Left ventricle myocardium inferior (tissue), 1 donor: ENCODE data around the gene GRK7. TPM values are rescaled to one million over a fixed set of nuclear protein-coding genes. Genes with fewer than 3 reads are reported as not detected.

ENCODE experiments used
- DNase-seq: peaks from one replicate; pipeline ENCODE4 v3.0.0-alpha.2; 2020
- H3K27ac ChIP-seq: fragments of 200-600 bp; replicated peaks from 2 replicates; pipeline ENCODE4 v1.8.0; 2021
- H3K27me3 ChIP-seq: fragments of 200-600 bp; 2 replicates; pipeline ENCODE4 v1.8.0; 2021; ENCODE audit warnings: low read depth
- H3K36me3 ChIP-seq: fragments of 200-600 bp; 2 replicates; pipeline ENCODE4 v1.8.0; 2021
- H3K4me1 ChIP-seq: fragments of 200-600 bp; 2 replicates; pipeline ENCODE4 v1.8.0; 2021
- H3K4me3 ChIP-seq: fragments of 200-600 bp; 2 replicates; pipeline ENCODE4 v1.8.0; 2021; ENCODE audit warnings: mild to moderate bottlenecking, moderate library complexity
- H3K9me3 ChIP-seq: fragments of 200-600 bp; replicated peaks from 2 replicates; pipeline ENCODE4 v1.8.0; 2021
- CTCF ChIP-seq: fragments of 200-600 bp; IDR thresholded peaks from 2 replicates; pipeline ENCODE4 v1.8.0; 2021; ENCODE audit warnings: antibody characterized with exemption, mild to moderate bottlenecking, borderline replicate concordance
- intact Hi-C: fragments of 100-400 bp; cut with micrococcal nuclease; formaldehyde crosslinking; loops from one replicate; pipeline ENCODE4 v1.11.0; 2022
- total RNA-seq: library from RNA; stranded (reverse); fragmentation: NEBNext Ultra II Directional; extraction: Animal tissue kit (Norgen Biotek cat#: 25700); gene quantifications from one replicate; pipeline ENCODE4 v1.2.1, GENCODE V29; 2021
- donor health status: DM: no; HTN: yes; CAD: no; lungs with severe emphysema.

Gene GRK7
- total RNA-seq, 1 donor from 2014 or later = not detected

- no peaks in the 10 kb centered on the region for H3K27me3 ChIP-seq
- H3K27ac ChIP-seq = no peak overlapping the region
- H3K36me3 ChIP-seq = no peaks in the 10 kb centered on the region
- intact Hi-C loops = no loop called here
- H3K4me3 ChIP-seq = no peak overlapping the region
- no peak for DNase-seq
- TF ChIP-seq CTCF = no peak
- H3K4me1 ChIP-seq = no peaks in the 10 kb centered on the region
- no peaks in the 10 kb centered on the region for H3K9me3 ChIP-seq
These were observed 44.2 kb downstream of the GRK7 start for GRCh38 chr3:141807277-141808033.

- no peaks in the 10 kb centered on the region for H3K9me3 ChIP-seq
- no peak for TF ChIP-seq CTCF
- H3K4me3 ChIP-seq = no peak overlapping the region
- no peaks in the 10 kb centered on the region for H3K36me3 ChIP-seq
- no peaks in the 10 kb centered on the region for H3K4me1 ChIP-seq
- H3K27ac ChIP-seq = no peak overlapping the region
- no peaks in the 10 kb centered on the region for H3K27me3 ChIP-seq
- intact Hi-C loops = no loop called here
- no peak for DNase-seq
These were observed 45.4 kb downstream of the GRK7 start for GRCh38 chr3:141808586-141808985.

GRCh38 chr3:141810161-141810560 is 47.0 kb downstream of the GRK7 start:
- H3K4me3 ChIP-seq = no peak overlapping the region

GRCh38 chr3:141811348-141811747 is 48.1 kb downstream of the GRK7 start:
- DNase-seq = no peak
- Histone ChIP-seq H3K27ac (no peak overlapping the region), H3K4me3 (no peak overlapping the region), H3K36me3 (no peaks in the 10 kb centered on the region), H3K4me1 (no peaks in the 10 kb centered on the region), H3K9me3 (peaks cover 7% of the 10 kb centered on the region), H3K27me3 (no peaks in the 10 kb centered on the region)
- no peak for TF ChIP-seq CTCF
- intact Hi-C loops = no loop called here

More at GRCh38 chr3:141810161-141810560, 47.0 kb downstream of the GRK7 start:
- Histone ChIP-seq H3K27me3 (no peaks in the 10 kb centered on the region), H3K27ac (no peak overlapping the region), H3K9me3 (no peaks in the 10 kb centered on the region), H3K4me1 (no peaks in the 10 kb centered on the region), H3K36me3 (no peaks in the 10 kb centered on the region)
- intact Hi-C loops = no loop called here
- TF ChIP-seq CTCF = no peak
- no peak for DNase-seq

GRCh38 chr3:141812084-141812483 is 48.9 kb downstream of the GRK7 start:
- intact Hi-C loops = no loop called here
- H3K27ac ChIP-seq = no peak overlapping the region
- no peaks in the 10 kb centered on the region for H3K27me3 ChIP-seq
- TF ChIP-seq CTCF = no peak
- H3K36me3 ChIP-seq = no peaks in the 10 kb centered on the region
- no peak overlapping the region for H3K4me3 ChIP-seq
- H3K4me1 ChIP-seq = no peaks in the 10 kb centered on the region
- no peak for DNase-seq
- H3K9me3 ChIP-seq = peaks cover 7% of the 10 kb centered on the region
